HG02623 (cell line): ENCODE measurements around the gene CLMN.

Experiments used
- ATAC-seq: cut with Tn5 transposase; IDR thresholded peaks from one replicate; pipeline ENCODE4 v1.9.1; 2021; ENCODE audit warnings: moderate library complexity; ENCODE audit not compliant: unreplicated experiment

The CLMN gene

DNA sequence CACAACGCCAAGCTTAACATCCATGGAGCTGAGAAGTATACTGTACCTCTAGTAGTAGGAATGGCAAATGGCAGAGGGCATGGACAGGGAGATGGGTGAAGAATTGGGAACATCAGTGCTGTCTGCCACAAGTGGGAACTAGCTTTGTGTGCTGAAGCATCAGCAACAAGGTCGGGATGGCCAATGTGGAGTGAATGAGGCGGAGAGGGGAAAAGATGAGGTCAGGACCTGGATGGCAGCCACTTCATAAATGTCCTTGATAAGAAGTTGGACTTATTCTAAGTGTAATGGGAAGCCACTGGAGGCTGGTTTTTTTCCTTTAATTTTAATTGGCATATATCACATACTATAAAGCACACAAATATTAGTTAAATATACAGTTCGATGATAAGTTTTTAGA is 21.9 kb upstream of the CLMN start:
- no peak for ATAC-seq

DNA sequence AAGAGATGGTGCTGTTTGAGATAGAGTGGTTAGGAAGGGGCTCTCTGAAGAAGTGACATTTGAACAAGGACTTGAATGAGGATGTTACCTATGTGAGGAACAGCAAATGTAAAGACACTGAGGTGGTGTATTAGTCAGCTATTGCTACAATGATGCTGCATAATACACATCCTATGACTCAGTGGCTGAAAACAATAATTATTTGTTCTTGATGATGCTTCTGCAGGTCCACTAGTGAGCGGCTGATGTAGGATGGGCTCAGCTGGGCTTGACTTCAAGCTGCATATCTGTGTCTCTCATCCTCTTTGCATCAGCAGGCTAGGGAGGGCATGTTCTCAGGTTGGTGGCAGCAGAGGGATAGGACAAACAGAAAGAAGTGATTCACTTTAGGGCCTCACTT is 21.4 kb upstream of the CLMN start:
- ATAC-seq, result no peak

DNA sequence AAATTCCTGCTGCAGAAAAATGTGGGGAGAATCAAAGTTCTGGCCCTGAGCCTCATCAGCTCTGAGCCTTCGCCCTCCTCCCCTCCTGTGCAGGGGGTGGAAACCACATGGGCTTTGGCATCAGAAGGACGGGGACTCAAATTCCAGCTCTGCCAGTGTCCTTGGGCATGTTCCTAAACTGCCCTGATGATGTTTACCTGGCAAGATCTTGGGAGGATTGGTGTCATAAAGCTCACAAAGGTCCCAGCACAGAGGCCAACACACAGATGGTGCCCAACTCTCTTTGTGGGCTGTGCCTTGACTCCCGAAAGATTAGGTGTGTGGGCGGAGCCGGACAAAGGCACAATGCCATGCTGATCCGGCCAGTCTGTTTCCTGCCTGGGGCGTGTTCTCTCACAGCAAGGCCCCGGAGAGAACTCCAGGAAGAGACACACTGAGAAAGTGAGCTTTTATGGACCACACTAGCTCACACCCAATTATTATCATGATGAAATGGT is 20.5 kb upstream of the CLMN start:
- ATAC-seq, result no peak

DNA sequence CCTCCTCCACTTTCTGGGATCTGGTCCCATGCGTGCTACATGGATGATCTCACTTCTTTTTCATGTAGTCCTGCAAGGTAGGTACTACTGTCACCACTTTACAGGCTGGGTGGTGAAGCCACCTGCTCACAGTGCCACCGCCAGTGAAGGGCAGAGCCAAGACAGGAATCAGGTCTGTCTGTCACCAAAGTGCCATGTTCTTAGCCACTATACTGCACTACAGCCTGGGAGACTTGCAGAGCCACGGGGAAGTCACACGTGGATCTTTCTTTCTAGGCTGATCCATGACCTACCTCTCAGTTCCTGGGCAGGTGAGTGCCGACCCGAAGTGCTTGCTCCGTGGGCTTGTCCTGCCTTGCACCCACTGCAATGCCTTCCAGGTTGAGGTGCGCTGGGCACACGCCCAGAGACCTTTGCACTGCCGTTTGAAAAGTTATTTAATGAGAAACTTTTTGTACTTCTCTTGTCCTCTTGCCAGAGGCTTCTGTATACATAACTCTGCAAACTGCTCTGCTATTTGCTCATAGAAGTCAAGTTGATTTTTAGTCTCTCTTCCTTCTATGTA is 19.7 kb upstream of the CLMN start:
- ATAC-seq, result no peak

DNA sequence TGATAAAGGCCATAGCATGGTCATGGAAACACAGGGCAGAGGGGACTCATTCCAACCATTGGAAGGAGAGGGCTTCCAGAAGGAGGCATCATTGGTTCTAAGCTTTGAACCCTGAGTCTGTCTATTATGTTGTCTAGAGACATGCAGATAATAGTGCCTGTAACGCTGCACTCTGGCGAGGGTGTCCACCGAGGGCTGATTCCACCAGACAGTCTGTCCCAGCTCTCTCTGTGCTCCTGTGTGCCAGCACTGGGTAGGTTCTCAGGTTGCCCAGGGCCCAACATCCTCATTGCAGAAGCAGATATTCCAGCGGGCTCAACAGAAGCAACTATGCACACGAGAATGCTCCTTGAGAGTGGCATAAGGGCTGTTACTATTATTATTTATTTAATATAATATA is 18.7 kb upstream of the CLMN start:
- ATAC-seq, result no peak

DNA sequence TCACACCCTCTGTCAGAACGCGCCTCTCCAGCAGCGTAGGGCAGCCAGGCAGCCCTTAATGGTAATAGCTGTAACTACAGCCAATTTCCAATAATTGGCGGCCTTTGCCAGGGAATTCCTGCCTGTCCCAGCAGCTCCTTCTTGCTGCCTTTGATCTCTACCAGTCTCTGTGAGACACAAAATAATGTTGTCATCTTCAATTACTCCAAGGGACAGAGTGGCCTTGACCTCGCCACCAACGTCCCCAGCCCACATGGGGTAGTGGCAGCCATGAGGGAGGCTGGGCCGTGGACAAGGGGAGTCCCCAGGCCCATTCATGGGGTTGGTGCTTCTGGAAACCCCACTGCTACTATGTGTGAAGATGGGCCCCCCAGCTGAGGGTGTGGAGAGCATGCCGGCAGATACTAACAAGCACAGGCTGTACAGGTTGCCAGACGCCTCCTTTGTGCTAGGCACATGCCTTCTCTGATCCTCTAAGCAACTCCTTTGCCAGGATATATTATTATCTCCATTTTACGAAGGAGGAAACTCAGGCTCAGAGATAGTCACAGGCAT is 17.4 kb upstream of the CLMN start:
- ATAC-seq, result no peak

DNA sequence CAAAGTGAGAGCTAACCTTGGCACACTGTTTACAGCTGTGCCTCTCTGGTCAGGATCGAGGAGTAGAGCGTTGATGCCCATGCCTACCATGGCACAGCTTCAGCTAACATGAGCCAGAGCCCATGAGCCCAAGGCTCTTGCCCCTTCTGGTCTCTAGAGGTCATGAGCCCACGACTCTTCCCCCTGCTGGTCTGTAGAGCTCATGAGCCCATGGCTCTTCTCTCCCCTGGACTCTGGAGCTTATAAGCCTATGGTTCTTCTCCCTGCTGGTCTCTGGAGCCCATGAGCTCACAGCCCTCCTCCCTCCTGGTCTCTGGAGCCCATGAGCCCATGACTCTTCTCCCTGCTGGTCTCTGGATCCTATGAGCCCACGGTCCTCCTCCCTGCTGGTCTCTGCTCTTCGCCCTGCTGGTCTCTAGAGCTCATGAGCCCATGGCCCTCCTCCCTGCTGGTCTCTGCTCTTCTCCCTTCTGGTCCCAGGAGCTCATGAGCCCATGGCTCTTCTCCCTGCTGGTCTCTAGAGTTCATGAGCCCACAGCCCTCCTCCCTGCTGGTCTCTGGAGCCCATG is 16.6 kb upstream of the CLMN start:
- ATAC-seq, result no peak

DNA sequence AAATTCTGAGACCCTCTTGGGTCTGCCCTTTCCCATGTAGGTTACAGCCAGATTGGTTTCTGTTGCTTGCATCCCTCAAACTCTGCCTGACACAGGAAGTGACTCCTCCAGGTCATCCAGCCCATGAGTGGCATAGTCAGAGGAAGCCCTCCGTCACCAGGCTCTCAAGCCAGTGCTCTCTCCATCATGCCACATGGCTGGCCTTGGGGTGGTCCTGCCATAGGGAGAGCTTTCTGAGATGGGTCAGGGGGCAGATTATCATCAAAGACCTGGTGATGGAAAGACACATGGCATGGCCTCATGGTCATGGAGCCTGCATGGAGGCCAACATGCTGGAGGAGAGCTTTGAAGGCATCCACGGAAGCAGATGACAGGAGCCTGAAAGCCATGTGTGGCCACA is 15.4 kb upstream of the CLMN start:
- ATAC-seq, result no peak

DNA sequence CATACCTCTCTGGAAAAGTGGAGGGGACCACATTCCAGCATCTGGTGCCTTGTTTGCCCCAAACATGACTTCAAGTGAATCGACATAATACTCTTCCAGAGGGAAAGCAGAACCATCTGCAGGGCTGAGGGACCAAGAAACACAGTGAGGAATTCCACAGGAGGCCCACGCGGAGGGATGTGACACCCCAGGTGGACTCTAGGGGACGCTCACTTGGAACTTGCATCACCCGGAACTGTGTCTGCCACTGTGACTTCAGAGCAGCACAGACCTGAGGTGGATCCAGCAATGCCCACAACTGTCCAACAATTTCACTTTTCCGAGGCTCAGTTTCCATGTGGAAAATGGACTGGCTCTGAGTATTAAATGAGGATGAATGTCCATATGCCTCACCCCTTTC is 14.3 kb upstream of the CLMN start:
- ATAC-seq, result no peak

DNA sequence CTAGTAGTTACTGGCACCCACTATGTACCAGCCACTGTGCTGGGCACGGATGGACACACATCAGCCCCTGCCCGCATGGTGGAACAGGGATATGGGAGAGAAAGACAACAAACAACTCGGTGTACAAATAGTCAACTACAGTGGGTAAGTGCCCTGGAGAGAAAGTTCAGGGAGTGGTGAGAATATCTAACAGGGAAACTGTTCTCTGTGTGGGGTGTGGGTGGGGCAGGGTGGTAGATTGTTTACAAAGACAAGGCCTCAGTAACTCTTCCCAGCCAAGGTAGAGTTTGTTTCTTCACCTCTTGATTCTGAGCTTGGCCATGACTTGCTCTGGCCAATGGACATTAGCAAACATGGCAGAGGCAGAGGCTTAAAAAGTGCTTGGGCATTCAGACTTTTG is 12.9 kb upstream of the CLMN start:
- no peak for ATAC-seq

DNA sequence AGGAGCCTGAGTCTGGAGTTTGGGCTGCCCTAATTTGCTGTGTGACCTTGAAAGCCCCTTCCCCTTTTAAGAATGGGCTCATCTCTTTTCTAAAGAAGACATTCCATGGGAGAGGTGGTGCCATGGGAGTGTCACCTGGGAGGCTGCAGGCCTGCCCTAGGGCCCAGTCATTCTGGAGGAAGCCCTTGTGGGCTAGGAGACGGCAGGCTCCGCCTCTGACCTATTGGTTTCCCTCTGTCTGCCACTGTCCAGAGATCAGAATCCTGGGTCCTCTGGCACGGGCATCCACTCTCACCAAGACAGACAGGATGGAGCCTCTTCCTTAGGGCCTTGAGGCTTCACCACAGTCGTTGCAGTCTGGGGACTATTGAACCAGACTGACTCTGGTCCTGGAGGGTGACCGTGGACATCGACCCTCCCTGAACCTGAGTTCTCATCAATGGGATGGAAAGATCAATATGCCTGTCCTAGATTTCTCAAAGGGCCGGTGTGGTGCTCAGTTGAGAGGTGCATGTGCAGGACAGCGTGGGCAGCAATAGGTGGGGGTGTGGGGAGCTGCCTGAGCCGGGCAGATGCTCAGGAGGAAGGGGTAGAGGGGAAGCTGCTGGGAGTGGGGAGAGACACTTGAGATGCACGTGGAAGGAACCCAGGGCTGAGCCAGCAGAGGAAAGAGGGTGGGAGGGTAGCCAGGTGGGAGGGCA is 12.2 kb upstream of the CLMN start:
- ATAC-seq, result no peak

DNA sequence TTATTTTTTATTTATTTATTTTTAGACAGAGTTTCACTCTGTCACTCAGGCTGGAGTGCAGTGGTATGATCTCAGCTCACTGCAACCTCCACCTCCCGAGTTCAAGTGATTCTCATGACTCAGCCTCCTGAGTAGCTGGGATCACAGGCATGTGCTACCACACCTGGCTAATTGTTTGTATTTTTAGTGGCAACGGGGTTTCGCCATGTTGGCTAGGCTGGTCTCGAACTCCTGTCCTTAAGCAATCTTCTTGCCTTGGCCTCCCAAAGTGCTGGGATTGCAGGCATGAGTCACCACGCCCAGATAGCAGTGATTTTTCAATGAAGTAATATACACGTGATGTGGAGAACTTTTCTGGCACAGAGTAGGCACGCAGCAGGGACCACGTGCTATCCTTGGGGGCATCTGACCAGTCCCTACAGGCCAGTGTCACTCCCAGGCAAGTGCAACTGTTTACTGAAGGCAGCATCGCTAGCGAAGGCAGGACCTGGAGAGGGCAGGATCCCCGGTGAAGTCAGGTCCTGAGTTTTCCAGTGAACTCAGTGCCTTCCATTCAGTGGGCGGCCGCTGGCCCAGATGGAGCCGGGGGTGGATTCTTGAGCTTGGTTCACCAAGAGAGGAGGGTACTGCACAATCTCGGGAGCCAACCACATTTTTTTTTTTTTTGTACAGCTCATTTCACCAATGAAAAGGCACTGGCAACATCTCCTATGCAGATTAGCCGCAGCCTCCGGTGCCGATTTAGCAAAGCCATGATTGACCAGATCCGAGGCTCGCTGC is 11.1 kb upstream of the CLMN start:
- no peak for ATAC-seq

DNA sequence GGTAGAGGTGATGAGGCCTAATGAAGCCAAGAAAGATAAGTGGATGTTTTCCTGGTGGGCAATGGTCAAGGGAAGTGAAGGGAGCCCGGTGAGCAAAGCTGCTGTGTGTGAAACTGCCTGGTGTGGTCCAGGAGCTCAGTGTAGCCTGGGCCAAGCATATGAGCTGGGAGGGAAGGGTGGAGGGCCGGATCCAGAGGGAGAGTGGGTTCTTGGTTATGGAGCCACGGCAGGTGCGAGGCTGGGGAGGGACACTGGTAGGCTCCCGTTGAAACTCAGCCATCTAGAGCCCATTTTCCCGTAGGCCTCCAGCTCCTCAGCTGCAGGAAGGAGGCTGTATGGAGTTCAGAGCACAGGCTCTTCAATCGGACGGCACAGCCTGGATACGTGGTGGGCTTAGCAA is 10.2 kb upstream of the CLMN start:
- ATAC-seq, result no peak

DNA sequence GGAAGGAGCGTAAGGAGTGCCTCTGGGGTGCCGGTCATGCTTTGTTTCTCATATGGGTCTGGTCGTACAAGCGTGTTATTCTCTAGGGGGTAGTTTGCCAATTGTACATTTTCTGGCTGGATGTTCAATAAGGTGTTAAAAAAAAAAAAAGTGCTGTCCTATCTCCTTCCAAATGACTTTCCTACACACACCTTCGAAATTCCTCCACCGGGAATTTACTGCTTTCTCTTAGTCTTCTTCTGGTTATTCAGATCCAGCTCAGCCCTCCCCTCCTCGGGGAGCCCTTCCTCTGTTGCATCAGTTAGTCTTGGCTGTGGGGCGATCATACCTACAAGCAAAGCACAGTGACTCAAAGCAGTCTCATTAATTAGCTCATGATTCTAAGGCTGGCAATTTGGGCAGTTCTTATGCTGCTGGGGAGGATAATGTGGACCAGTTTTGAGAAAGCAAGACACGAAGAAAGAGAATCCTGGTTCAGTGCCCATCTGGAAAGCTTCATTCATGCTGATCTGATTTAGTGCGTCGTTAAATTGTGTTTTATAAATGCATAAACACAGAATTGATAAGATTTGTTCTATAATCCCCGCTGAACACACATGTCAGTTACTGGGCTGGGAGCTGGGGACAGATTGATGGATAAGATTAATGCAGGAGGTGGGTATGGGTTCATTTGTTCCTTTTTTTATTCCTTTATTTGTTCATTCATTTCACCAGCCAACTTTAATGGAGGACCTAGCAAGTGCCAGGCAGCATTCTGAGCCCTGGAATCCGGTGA is 9.2 kb upstream of the CLMN start:
- no peak for ATAC-seq

DNA sequence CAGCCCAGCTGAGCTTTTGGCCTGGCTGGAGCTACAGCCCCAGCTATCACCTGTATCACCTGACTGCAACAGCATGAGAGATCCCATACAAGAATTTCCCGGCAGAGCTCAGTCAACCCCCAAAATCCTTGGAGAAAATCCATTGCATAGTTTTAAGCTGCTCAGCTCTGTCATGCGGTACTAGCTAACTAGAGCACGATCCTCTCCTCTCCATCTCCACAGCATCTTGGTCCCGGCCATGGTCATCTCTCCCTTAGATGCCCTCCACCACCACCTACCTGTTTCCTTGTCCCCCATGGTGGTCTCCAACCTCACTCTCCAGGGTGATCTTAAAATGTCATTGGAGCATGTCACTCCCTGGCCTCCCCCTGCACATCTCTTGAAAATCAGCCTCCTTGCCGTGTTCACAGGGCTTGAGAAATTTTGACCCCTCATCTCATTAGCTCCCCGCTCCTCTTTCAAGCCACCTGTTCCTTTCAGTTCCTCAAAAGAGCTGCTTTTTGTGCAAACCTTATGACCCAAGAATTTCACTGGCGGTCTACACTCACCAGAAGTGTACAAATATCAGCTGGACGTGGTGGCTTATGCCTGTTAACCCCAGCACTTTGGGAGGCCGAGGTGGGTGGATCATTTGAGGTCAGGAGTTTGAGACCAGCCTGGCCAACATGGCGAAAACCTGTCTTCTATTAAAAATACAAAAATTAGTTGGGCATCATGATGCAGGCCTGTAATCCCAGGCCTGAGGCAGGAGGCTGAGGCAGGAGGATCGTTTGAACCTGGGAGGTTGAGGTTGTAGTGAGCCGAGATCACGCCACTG is 8.1 kb upstream of the CLMN start:
- ATAC-seq, result peak; percentile 97

DNA sequence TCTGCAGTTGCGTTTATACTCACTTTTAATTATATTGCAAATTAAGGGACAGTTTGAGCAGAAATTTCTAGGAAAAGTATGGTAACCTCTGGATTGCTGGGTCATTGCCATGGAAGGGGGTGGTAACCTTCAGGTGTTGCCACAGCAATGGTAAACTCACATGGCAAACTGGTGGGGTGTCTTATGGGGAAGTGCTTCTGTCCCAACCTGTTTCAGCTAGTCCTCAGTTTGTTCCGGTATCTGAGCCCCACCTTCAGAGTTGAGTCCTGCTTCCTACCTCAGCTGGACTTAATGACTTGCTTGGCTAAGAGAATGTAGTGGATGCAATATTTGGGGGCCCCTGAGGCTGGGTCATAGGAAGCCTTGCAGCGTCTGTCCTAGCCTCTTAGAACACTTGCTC is 7.3 kb upstream of the CLMN start:
- no peak for ATAC-seq

DNA sequence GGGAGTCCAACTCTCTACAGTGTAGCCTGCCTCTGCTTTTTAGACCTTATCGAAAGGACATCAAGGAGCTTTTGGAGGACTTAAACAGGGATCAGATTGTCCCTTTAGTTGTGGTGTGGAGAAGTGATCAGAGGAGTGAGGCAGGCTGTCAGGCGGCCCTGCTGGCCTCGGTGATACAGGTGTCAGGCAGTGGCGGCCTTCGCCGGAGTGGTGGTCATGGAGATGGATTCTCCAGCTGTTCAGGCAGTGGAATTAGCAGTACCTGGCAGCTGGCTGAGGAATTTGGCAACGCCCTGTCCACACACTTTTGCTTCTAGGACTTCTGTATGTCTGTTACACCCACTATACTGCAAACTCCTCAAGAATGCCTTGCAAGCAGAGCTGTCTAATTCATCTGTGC is 4.2 kb upstream of the CLMN start:
- no peak for ATAC-seq

DNA sequence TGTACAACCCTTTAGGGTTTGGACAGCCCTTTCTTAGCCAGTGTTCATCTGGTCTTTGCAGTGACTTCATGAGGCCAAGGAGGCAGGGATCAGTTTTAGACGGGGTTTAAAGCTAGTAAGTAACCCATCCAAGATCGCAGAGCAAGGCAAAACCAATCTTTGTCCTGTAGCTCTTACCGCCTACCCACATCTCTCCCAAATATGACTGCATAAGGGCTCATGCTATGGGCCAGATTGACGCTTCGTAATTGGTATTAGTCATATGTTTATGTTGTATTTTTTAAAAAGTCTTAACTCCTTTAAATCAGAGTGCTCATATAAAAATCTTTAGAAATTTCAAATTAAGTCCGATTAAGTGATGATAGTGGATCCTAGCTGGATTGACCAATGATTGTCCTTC is 3.7 kb upstream of the CLMN start:
- ATAC-seq, result no peak

DNA sequence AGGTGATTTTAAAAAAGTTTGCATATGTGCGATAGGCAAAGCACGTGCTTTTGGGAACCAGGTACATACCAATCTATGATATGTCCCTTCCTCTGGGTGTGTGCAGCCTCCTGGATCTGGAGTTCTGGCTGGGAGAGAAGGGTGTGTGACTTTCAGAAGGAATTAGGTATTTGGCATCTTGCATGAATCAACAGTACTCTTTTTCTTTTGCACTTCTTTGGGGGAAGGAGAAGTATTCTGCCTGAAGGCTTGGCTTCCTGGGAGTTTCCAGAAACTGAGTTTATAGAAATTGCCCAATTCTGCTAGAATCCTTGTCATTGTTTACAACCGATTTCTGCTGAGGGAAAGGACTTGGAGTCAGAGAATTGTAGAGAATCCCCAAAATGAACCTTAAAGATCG is 2.9 kb upstream of the CLMN start:
- ATAC-seq, result no peak
